Mesenchymal stem cell (in vitro differentiated cells and primary cell): ENCODE results near the gene AQP7.
A peak's percentile ranks its signal among the peaks of the same experiment; 100 is the strongest.

ENCODE experiments used
- DNase-seq: peaks from one replicate; pipeline ENCODE4 v3.0.0-alpha.2; 2013
- H2AFZ ChIP-seq: one replicate; pipeline ENCODE4 v1.6.1; 2013; ENCODE audit warnings: low read depth, mild to moderate bottlenecking, control low read depth, inconsistent platforms, low read length, moderate library complexity
- H2AK5ac ChIP-seq: 2 replicates; pipeline ENCODE4 v1.6.1; 2013; ENCODE audit warnings: low read length, moderate library complexity, mild to moderate bottlenecking, inconsistent platforms; ENCODE audit not compliant: severe bottlenecking
- H2BK120ac ChIP-seq: one replicate; pipeline ENCODE4 v1.6.1; 2013; ENCODE audit warnings: low read depth, mild to moderate bottlenecking, inconsistent platforms, low read length, moderate library complexity
- H2BK12ac ChIP-seq, 2 experiments: one replicate each; pipeline ENCODE4 v1.6.1; 2013; ENCODE audit warnings: inconsistent platforms in 2 of 2, low read length in 2 of 2, mild to moderate bottlenecking in 2 of 2, moderate library complexity in 2 of 2, control low read depth in 1 of 2
- H2BK15ac ChIP-seq: one replicate; pipeline ENCODE4 v1.6.1; 2013; ENCODE audit warnings: mild to moderate bottlenecking, low read depth, inconsistent platforms; ENCODE audit not compliant: poor library complexity, severe bottlenecking
- H2BK5ac ChIP-seq: 2 replicates; pipeline ENCODE4 v1.6.1; 2013; ENCODE audit warnings: low read depth, mild to moderate bottlenecking, low read length, control low read depth, inconsistent platforms; ENCODE audit not compliant: poor library complexity, severe bottlenecking
- H3K14ac ChIP-seq, 2 experiments: one replicate each; pipeline ENCODE4 v1.6.1; 2013; ENCODE audit warnings: inconsistent platforms in 2 of 2, low read length in 2 of 2, control low read depth in 1 of 2, mild to moderate bottlenecking in 1 of 2, moderate library complexity in 1 of 2
- H3K18ac ChIP-seq, 2 experiments: one replicate each; pipeline ENCODE4 v1.6.1; 2013; ENCODE audit warnings: inconsistent platforms in 2 of 2, low read length in 2 of 2, control low read depth in 1 of 2, low read depth in 1 of 2, mild to moderate bottlenecking in 1 of 2
- H3K23ac ChIP-seq, 2 experiments: one replicate each; pipeline ENCODE4 v1.6.1; 2013; ENCODE audit warnings: inconsistent platforms in 2 of 2, low read length in 2 of 2, mild to moderate bottlenecking in 2 of 2, moderate library complexity in 2 of 2, control low read depth in 1 of 2
- H3K27ac ChIP-seq: 2 replicates; pipeline ENCODE4 v1.5.1; 2013; ENCODE audit warnings: mild to moderate bottlenecking, moderate library complexity, low read length, control low read depth, inconsistent platforms; ENCODE audit not compliant: poor library complexity, severe bottlenecking
- H3K27me3 ChIP-seq, 2 experiments: 2 replicates each; pipeline versions ENCODE4 v1.6.1 to v1.7.0; 2013; ENCODE audit warnings: low read length in 2 of 2, mild to moderate bottlenecking in 2 of 2, moderate library complexity in 2 of 2, control low read depth in 1 of 2, inconsistent platforms in 1 of 2; ENCODE audit not compliant: control insufficient read depth in 1 of 2, insufficient read depth in 1 of 2
- H3K36me3 ChIP-seq, 2 experiments: 2 replicates each; pipeline versions ENCODE4 v1.6.1 to v1.7.0; 2013; ENCODE audit warnings: low read length in 2 of 2, control low read depth in 1 of 2, inconsistent platforms in 1 of 2, low read depth in 1 of 2, mild to moderate bottlenecking in 1 of 2; ENCODE audit not compliant: insufficient read depth in 2 of 2, control insufficient read depth in 1 of 2
- H3K4ac ChIP-seq, 2 experiments: one replicate each; pipeline ENCODE4 v1.6.1; 2013; ENCODE audit warnings: inconsistent platforms in 2 of 2, low read length in 2 of 2, mild to moderate bottlenecking in 2 of 2, moderate library complexity in 2 of 2, control low read depth in 1 of 2, low read depth in 1 of 2
- H3K4me1 ChIP-seq: 2 replicates; pipeline ENCODE4 v1.6.1; 2013; ENCODE audit warnings: low read depth, low read length, control low read depth; ENCODE audit not compliant: control insufficient read depth, insufficient read depth
- H3K4me2 ChIP-seq: 2 replicates; pipeline ENCODE4 v1.6.1; 2013; ENCODE audit warnings: low read length, mild to moderate bottlenecking, inconsistent platforms; ENCODE audit not compliant: poor library complexity, severe bottlenecking
- H3K4me3 ChIP-seq, 2 experiments: 2 replicates each; pipeline versions ENCODE4 v1.5.1 to v1.7.0; 2013; ENCODE audit warnings: low read length in 2 of 2, mild to moderate bottlenecking in 2 of 2, control low read depth in 1 of 2, low read depth in 1 of 2; ENCODE audit not compliant: insufficient read depth in 1 of 2
- H3K79me1 ChIP-seq: replicated peaks from 2 replicates; pipeline ENCODE4 v1.6.1; 2013; ENCODE audit warnings: mild to moderate bottlenecking, control low read depth, low read length, inconsistent platforms; ENCODE audit not compliant: poor library complexity, severe bottlenecking
- H3K9ac ChIP-seq: 2 replicates; pipeline ENCODE4 v1.7.0; 2013; ENCODE audit warnings: mild to moderate bottlenecking, low read length, moderate library complexity
- H3K9me3 ChIP-seq: 2 replicates; pipeline ENCODE4 v1.7.0; 2013; ENCODE audit warnings: mild to moderate bottlenecking, low read length; ENCODE audit not compliant: control insufficient read depth
- H4K8ac ChIP-seq: one replicate; pipeline ENCODE4 v1.6.1; 2013; ENCODE audit warnings: inconsistent platforms, mild to moderate bottlenecking, low read length, moderate library complexity
- H4K91ac ChIP-seq: one replicate; pipeline ENCODE4 v1.6.1; 2013; ENCODE audit warnings: mild to moderate bottlenecking, low read length, inconsistent platforms
- WGBS: methylation state at CpG from one replicate; pipeline ENCODE4 v1.1.7; 2013; ENCODE audit warnings: mixed read lengths; 5-methylcytosine and 5-hydroxymethylcytosine counted together

The AQP7 gene

DNA sequence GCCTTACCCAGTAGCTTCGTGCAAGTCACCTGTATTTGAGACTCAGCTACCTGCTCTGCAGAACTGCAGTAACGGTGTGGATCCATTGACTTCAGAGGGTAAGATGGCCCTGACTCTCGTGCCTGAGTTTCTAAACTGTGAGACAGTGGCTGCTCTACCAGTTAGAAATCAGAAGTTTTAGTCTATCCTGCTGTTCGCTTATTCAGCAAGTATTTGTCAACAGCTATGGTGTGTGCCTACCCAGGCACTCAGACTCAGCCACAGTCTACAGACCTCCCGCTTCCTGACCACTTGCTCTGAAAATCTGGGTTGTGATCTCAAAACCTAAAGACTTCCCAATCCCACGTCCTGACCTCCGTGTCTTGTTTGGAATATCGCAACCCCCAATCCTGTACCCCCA, 31.5 kb upstream of the AQP7 start:
- no peak overlapping the region for H3K27ac ChIP-seq
- peak overlapping the region; percentile 29 for H4K8ac ChIP-seq
- no peak overlapping the region for H2AFZ ChIP-seq
- H2BK12ac ChIP-seq = no peak overlapping the region
- no peak overlapping the region for H2BK120ac ChIP-seq
- H3K79me1 ChIP-seq = no peaks in the 10 kb centered on the region
- H2AK5ac ChIP-seq = no peak overlapping the region
- peaks cover 33% of the 10 kb centered on the region in 2 experiments for H3K27me3 ChIP-seq
- no peak overlapping the region for H4K91ac ChIP-seq
- no peak overlapping the region for H3K18ac ChIP-seq
- no peaks in the 10 kb centered on the region for H3K36me3 ChIP-seq
- DNase-seq = no peak
- no peak overlapping the region for H2BK5ac ChIP-seq
- H3K4ac ChIP-seq = no peak overlapping the region
- WGBS = 81% methylated on average over 8 of the region's 8 CpGs
- H3K4me2 ChIP-seq = no peak overlapping the region
- no peak overlapping the region for H3K23ac ChIP-seq
- H3K4me3 ChIP-seq = no peak overlapping the region
- H3K14ac ChIP-seq = no peak overlapping the region
- no peak overlapping the region for H2BK15ac ChIP-seq
- H3K9me3 ChIP-seq = no peaks in the 10 kb centered on the region
- H3K4me1 ChIP-seq = peaks cover 4% of the 10 kb centered on the region
- H3K9ac ChIP-seq = no peak overlapping the region

DNA sequence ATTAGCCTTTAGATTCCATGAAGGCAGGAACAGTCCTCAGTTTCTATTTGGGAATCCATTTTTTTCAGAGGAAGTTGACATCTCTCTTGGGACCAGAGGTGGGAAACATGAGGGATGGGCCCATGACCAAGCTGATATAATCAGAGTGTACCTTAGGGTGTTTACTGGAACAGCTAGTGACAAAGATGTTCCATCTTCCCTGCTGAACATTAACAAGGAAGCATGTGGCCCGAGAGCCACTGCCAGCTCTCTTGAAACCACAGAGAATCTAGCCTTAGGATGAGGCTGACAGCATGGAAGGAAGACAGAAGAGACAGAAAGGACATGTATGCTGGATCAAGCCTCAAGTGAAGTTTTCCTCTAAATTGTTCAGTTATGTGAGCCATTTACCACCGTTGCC, 29.1 kb upstream of the AQP7 start:
- Histone ChIP-seq H3K4me2 (no peak overlapping the region), H3K9ac (no peak overlapping the region), H3K9me3 (no peaks in the 10 kb centered on the region), H2BK12ac (no peak overlapping the region), H3K27ac (no peak overlapping the region), H3K27me3 (peaks cover 24 to 25% of the 10 kb centered on the region in 2 experiments), H4K8ac (no peak overlapping the region), H2BK15ac (no peak overlapping the region), H3K36me3 (no peaks in the 10 kb centered on the region), H3K14ac (no peak overlapping the region), H2BK120ac (no peak overlapping the region), H4K91ac (no peak overlapping the region), H3K4me3 (no peak overlapping the region), H2AK5ac (no peak overlapping the region), H3K4me1 (peaks cover 3% of the 10 kb centered on the region), H2BK5ac (no peak overlapping the region), H2AFZ (no peak overlapping the region), H3K4ac (no peak overlapping the region), H3K18ac (no peak overlapping the region), H3K79me1 (no peaks in the 10 kb centered on the region), H3K23ac (no peak overlapping the region)
- DNase-seq = peak; percentile 12
- WGBS = 91% methylated on average over 1 of the region's 2 CpGs

DNA sequence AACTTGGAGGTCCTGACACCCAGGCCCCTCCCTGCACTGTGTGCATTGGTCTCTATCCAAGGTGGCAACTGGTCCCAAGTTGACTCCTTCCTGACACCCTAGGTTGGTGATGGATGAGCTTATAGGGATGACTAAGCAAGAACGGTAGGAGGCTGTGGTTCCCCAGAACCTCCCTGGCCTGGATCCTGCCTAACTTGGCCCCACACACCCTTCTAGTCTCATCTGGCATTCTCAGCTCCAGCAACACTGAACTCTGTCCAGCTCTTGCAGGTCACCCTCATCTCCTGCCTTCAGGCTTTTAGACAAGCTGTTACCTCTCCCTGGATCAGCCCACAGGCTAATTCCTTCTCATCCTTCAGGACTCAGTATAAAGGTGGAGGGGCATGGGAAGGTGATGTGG, 28.6 kb upstream of the AQP7 start:
- no peak overlapping the region for H2BK120ac ChIP-seq
- no peak overlapping the region for H2BK12ac ChIP-seq
- no peak overlapping the region for H2AFZ ChIP-seq
- no peak overlapping the region for H3K4ac ChIP-seq
- H3K18ac ChIP-seq = no peak overlapping the region
- H3K79me1 ChIP-seq = no peaks in the 10 kb centered on the region
- H4K91ac ChIP-seq = no peak overlapping the region
- H3K36me3 ChIP-seq = no peaks in the 10 kb centered on the region
- DNase-seq = no peak
- H3K4me2 ChIP-seq = no peak overlapping the region
- no peak overlapping the region for H2BK5ac ChIP-seq
- no peak overlapping the region for H4K8ac ChIP-seq
- no peak overlapping the region for H2AK5ac ChIP-seq
- 50% methylated on average over 1 of the region's 1 CpG for WGBS
- no peak overlapping the region for H3K14ac ChIP-seq
- H3K9me3 ChIP-seq = no peaks in the 10 kb centered on the region
- no peak overlapping the region for H2BK15ac ChIP-seq
- peaks cover 3% of the 10 kb centered on the region for H3K4me1 ChIP-seq
- H3K27ac ChIP-seq = no peak overlapping the region
- no peak overlapping the region for H3K9ac ChIP-seq
- H3K23ac ChIP-seq = no peak overlapping the region
- H3K27me3 ChIP-seq = peaks cover 19 to 20% of the 10 kb centered on the region in 2 experiments
- no peak overlapping the region for H3K4me3 ChIP-seq

DNA sequence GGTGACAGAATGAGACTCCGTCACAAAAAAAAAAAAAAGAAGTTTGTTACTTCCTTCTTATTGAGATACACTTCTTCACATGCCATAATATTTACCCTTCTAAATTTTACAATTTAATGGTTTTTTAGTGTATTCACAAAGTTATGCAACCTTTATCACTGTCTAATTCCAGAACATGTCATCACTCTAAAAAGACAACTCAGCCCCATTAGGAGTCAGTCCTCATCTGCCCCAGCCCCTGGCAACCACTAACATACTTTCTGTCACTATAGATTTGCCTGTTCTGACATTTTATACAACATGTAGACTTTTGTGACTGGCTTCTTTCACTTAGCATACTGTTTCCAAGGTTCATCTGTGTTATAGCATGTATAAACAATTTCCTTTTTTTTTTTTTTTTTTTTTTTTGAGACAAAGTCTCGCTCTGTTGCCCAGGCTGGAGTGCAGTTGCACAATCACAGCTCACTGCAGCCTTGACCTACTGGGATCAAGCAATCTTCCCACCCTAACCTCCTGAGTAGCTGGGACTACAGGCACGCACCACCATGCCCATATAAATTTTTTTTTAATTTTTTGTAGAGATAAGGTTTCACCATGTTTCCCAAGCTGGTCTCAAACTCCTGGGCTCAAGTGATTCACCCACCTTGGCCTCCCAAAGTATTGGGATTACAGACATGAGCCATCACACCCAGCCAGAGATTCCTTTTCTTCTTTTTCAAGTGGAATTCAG, 27.1 kb upstream of the AQP7 start:
- Histone ChIP-seq H2BK5ac (no peak overlapping the region), H3K4ac (no peak overlapping the region), H4K8ac (no peak overlapping the region), H3K4me2 (no peak overlapping the region), H3K9me3 (no peaks in the 10 kb centered on the region), H2AK5ac (no peak overlapping the region), H3K36me3 (no peaks in the 10 kb centered on the region), H3K23ac (no peak overlapping the region), H3K18ac (no peak overlapping the region), H3K27ac (no peak overlapping the region), H3K4me1 (no peaks in the 10 kb centered on the region), H2BK12ac (no peak overlapping the region), H3K79me1 (no peaks in the 10 kb centered on the region), H3K14ac (no peak overlapping the region), H3K27me3 (peaks cover 4 to 5% of the 10 kb centered on the region in 2 experiments), H2BK120ac (no peak overlapping the region), H2BK15ac (no peak overlapping the region), H3K4me3 (no peak overlapping the region), H4K91ac (no peak overlapping the region), H2AFZ (no peak overlapping the region), H3K9ac (no peak overlapping the region)
- WGBS = no CpG with 5 or more reads among the region's 3 CpGs
- no peak for DNase-seq
